Measurements from ENCODE around the gene MYOZ1. TPM values are rescaled to one million over a fixed set of nuclear protein-coding genes. Genes with fewer than 3 reads are reported as not detected.
A peak's percentile ranks its signal among the peaks of the same experiment; 100 is the strongest.

The MYOZ1 gene
- total and polyA plus RNA-seq, 5 experiments from 2014 or later, result not detected

GRCh38 chr10:73586583-73586984 is 54.7 kb downstream of the MYOZ1 start:
- ATAC-seq (no peak), DNase-seq (no peak)
- peaks cover 0 to 3% (median 0%) of the 10 kb centered on the region in 3 donors for H3K36me3 Mint-ChIP-seq
- no peaks in the 10 kb centered on the region for H3K27me3 Mint-ChIP-seq
- peaks cover 6 to 12% (median 7%) of the 10 kb centered on the region in 4 donors for H3K4me1 Mint-ChIP-seq
- peaks cover 0 to 3% (median 0%) of the 10 kb centered on the region in 9 donors for H3K9me3 Mint-ChIP-seq
- no peak overlapping the region for H3K27ac Mint-ChIP-seq
- no peak overlapping the region for H3K4me3 Mint-ChIP-seq
- POLR2A ChIA-PET, result no interaction called here

DNA sequence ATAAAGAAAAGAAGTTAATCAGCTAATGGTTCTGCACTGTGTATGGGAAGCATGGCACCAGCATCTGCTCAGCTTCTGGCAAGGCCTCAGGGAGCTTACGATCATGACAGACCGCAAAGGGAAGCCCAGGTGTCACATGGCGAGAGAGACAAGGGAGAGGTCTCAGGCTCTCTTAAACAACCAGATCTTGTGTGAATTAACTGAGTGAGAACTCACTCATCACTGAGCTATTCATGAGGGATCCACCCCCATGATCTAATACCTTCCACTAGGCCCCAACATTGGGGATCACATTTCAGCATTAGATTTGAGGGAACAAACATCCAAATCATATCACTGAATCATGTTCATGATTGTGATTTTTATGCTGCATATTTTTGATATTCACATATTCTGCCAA is 55.9 kb downstream of the MYOZ1 start:
- Mint-ChIP-seq H3K27ac (no peak overlapping the region), H3K4me3 (no peak overlapping the region), H3K4me1 (peaks cover 0 to 3% (median under 1%) of the 10 kb centered on the region in 4 donors), H3K27me3 (no peaks in the 10 kb centered on the region), H3K36me3 (peaks cover 0 to 3% (median 0%) of the 10 kb centered on the region in 3 donors), H3K9me3 (peaks cover 0 to 3% (median 0%) of the 10 kb centered on the region in 9 donors)
- POLR2A ChIA-PET, result interaction anchor here (0.6 kb wide), 2 partner anchors 48 to 447 kb away, joined by 3 to 4 read pairs; no protein-coding TSS in a partner anchor
- DNase-seq (no peak), ATAC-seq (no peak)

DNA sequence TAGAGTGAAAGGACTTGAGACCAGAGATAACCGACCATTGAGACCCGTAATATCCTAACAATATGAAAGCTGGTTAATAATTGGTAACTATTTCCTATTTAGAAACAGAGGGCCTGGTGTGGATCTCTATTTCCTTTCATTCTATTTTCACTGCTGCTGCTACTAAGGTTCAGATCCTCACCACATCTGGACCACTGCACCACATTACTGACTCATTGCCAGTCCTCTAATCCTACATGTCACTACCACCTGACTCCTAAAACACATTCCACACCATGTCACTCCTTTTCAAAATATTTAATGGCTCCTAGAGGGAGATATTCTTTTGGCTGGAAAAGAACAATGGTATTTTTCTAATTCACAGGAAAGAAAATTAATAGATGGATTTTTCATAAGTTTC is 56.5 kb downstream of the MYOZ1 start:
- POLR2A ChIA-PET, result no interaction called here
- Mint-ChIP-seq H3K4me1 (peaks cover 0 to 2% (median 0%) of the 10 kb centered on the region in 4 donors), H3K36me3 (peaks cover 0 to 3% (median 0%) of the 10 kb centered on the region in 3 donors), H3K9me3 (peaks cover 0 to 3% (median 0%) of the 10 kb centered on the region in 9 donors), H3K27ac (no peak overlapping the region), H3K27me3 (no peaks in the 10 kb centered on the region), H3K4me3 (no peak overlapping the region)
- DNase-seq (no peak), ATAC-seq (no peak)

DNA sequence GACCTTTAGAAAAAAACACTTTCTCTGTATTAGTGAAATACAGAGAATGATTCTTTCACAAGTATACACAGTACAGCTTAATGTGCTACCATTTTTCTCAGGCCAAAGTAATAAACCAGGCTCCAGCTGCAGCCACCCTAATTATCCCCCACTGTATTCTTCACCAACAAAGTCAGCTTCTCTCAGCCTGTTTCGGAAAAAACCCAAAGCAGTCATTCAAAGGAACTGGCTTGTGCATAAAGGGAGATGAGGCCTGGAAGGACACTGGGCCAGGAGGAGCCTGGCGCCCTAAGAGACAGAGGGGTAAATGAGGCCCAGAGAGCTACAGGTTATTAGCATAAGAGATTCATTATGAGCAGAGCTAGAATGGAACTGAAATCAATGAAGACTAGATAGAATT is 59.4 kb downstream of the MYOZ1 start:
- no peaks in the 10 kb centered on the region for H3K27me3 Mint-ChIP-seq
- H3K4me1 Mint-ChIP-seq, result peaks cover 0 to 2% (median 0%) of the 10 kb centered on the region in 4 donors
- H3K36me3 Mint-ChIP-seq, result peaks cover 0 to 3% (median 0%) of the 10 kb centered on the region in 3 donors
- POLR2A ChIA-PET, result interaction anchor here (0.7 kb wide), 1 partner anchor 8 kb away, joined by 4 read pairs; no protein-coding TSS in a partner anchor
- DNase-seq (no peak), ATAC-seq (no peak)
- H3K4me3 Mint-ChIP-seq, result no peak overlapping the region
- peak overlapping the region in 1 of 10 donors; percentile 29 for H3K27ac Mint-ChIP-seq
- H3K9me3 Mint-ChIP-seq, result peaks cover 0 to 3% (median 0%) of the 10 kb centered on the region in 9 donors

Other genes with a start within 250 kb of the MYOZ1 start
- 100 to 1,000 TPM; 105 to 112 TPM for gene ANXA7, start 227.4 kb downstream of the MYOZ1 start, total RNA-seq
- gene ANXA7, start 227.4 kb downstream of the MYOZ1 start, polyA plus RNA-seq, result 100 to 1,000 TPM; 168 to 193 (median 179) TPM
- gene MSS51, start 207.9 kb downstream of the MYOZ1 start, total RNA-seq, result 1 to 10 TPM; 5.9 to 6.2 TPM
- under 1 TPM in 2 of 3 donors, not detected in 1; 0.07 TPM for gene MSS51, start 207.9 kb downstream of the MYOZ1 start, polyA plus RNA-seq
- 10 to 100 TPM; 33.9 to 35.0 TPM for gene PPP3CB, start 145.4 kb downstream of the MYOZ1 start, total RNA-seq
- gene PPP3CB, start 145.4 kb downstream of the MYOZ1 start, polyA plus RNA-seq, result 1 to 10 TPM; 5.0 to 5.8 (median 5.8) TPM
- gene USP54, start 50.1 kb downstream of the MYOZ1 start, total RNA-seq, result 1 to 10 TPM; 5.4 to 7.3 TPM
- 1 to 10 TPM in 1 of 3 donors, under 1 TPM in 2; 0.71 to 1.7 (median 0.99) TPM for gene USP54, start 50.1 kb downstream of the MYOZ1 start, polyA plus RNA-seq
- gene SYNPO2L, start 14.6 kb upstream of the MYOZ1 start, total RNA-seq, result not detected
- not detected for gene SYNPO2L, start 14.6 kb upstream of the MYOZ1 start, polyA plus RNA-seq
- 10 to 100 TPM; 10.5 to 13.2 TPM for gene AGAP5, start 56.6 kb upstream of the MYOZ1 start, total RNA-seq
- under 1 TPM in 2 of 3 donors, not detected in 1; 0.19 to 0.30 TPM for gene AGAP5, start 56.6 kb upstream of the MYOZ1 start, polyA plus RNA-seq
- gene SEC24C, start 102.9 kb upstream of the MYOZ1 start, total RNA-seq, result 10 to 100 TPM; 72.2 to 72.7 TPM
- gene SEC24C, start 102.9 kb upstream of the MYOZ1 start, polyA plus RNA-seq, result 10 to 100 TPM; 18.9 to 33.5 (median 25.9) TPM
- 10 to 100 TPM; 19.9 to 22.1 TPM for gene CHCHD1, start 140.6 kb upstream of the MYOZ1 start, total RNA-seq
- gene CHCHD1, start 140.6 kb upstream of the MYOZ1 start, polyA plus RNA-seq, result 10 to 100 TPM; 32.2 to 44.6 (median 37.9) TPM
- gene ZSWIM8, start 144.1 kb upstream of the MYOZ1 start, total RNA-seq, result 10 to 100 TPM; 79.0 to 79.9 TPM
- gene ZSWIM8, start 144.1 kb upstream of the MYOZ1 start, polyA plus RNA-seq, result 10 to 100 TPM; 12.3 to 18.5 (median 13.4) TPM
- 100 to 1,000 TPM; 101 to 112 TPM for gene NDST2, start 170.1 kb upstream of the MYOZ1 start, total RNA-seq
- gene NDST2, start 170.1 kb upstream of the MYOZ1 start, polyA plus RNA-seq, result 10 to 100 TPM; 13.4 to 34.3 (median 24.5) TPM
- 10 to 100 TPM; 60.4 to 61.7 TPM for gene CAMK2G, start 233.1 kb upstream of the MYOZ1 start, total RNA-seq
- gene CAMK2G, start 233.1 kb upstream of the MYOZ1 start, polyA plus RNA-seq, result 1 to 10 TPM; 4.6 to 6.7 (median 5.1) TPM

Measured in naive thymus-derived CD8-positive, alpha-beta T cell (primary cell).